Measurements from ENCODE around the gene TBC1D22A. TPM values are rescaled to one million over a fixed set of nuclear protein-coding genes. Genes with fewer than 3 reads are reported as not detected.

TBC1D22A gene
- total RNA-seq, 1 donor from 2014 or later, result 10.6 TPM

- no peak overlapping the region for H2AFZ ChIP-seq (replicated peaks)
- no peak overlapping the region for H3K9ac ChIP-seq
- no peaks in the 10 kb centered on the region for H3K27me3 ChIP-seq
- H3K9me3 Mint-ChIP-seq, result no peaks in the 10 kb centered on the region
- no peaks in the 10 kb centered on the region for H3K9me3 ChIP-seq (ENCODE audit: low read depth)
- H3K27me3 Mint-ChIP-seq (ENCODE audit: insufficient read depth, low read depth), result peaks cover 5% of the 10 kb centered on the region
- H3K4me1 Mint-ChIP-seq, result peaks cover 3% of the 10 kb centered on the region
- no peaks in the 10 kb centered on the region for H3K79me2 ChIP-seq (ENCODE audit: low read depth)
- H3F3A ChIP-seq (ENCODE audit: low read depth), result no peaks in the 10 kb centered on the region
- no peak overlapping the region for H3K4me3 ChIP-seq
- no peak for TF ChIP-seq EZH2 (IDR thresholded peaks at IDR 0.05)
- no peak for TF ChIP-seq CTCF (IDR thresholded peaks at IDR 0.05)
- TF ChIP-seq EZH2phosphoT487 (IDR thresholded peaks at IDR 0.05), result no peak
- H3K27ac Mint-ChIP-seq, result no peak overlapping the region
- H3K4me2 ChIP-seq, result no peak overlapping the region
- H3K36me3 Mint-ChIP-seq, result no peaks in the 10 kb centered on the region
- H4K20me1 ChIP-seq (ENCODE audit: low read depth), result no peaks in the 10 kb centered on the region
- no peak overlapping the region for H3K4me3 Mint-ChIP-seq
- H3K27ac ChIP-seq, result no peak overlapping the region
- no peaks in the 10 kb centered on the region for H3K36me3 ChIP-seq
- no peaks in the 10 kb centered on the region for H3K4me1 ChIP-seq
- DNase-seq (ENCODE audit: low spot score), result no peak
These were observed 385.1 kb downstream of the TBC1D22A start for GRCh38 chr22:47147572-47147971.

GRCh38 chr22:47148510-47148909, 386.1 kb downstream of the TBC1D22A start:
- no peak overlapping the region for H3K27ac Mint-ChIP-seq
- no peak for DNase-seq (ENCODE audit: low spot score)
- Histone ChIP-seq H3K9me3 (ENCODE audit: low read depth) (no peaks in the 10 kb centered on the region), H4K20me1 (ENCODE audit: low read depth) (no peaks in the 10 kb centered on the region), H3K4me2 (no peak overlapping the region), H3K4me3 (no peak overlapping the region), H3K36me3 (no peaks in the 10 kb centered on the region), H3K27me3 (no peaks in the 10 kb centered on the region), H3K9ac (no peak overlapping the region), H3K79me2 (ENCODE audit: low read depth) (no peaks in the 10 kb centered on the region), H3F3A (ENCODE audit: low read depth) (no peaks in the 10 kb centered on the region), H3K4me1 (no peaks in the 10 kb centered on the region), H2AFZ (replicated peaks) (no peak overlapping the region), H3K27ac (no peak overlapping the region)
- peaks cover 5% of the 10 kb centered on the region for H3K27me3 Mint-ChIP-seq (ENCODE audit: insufficient read depth, low read depth)
- TF ChIP-seq CTCF (IDR thresholded peaks at IDR 0.05) (no peak), EZH2 (IDR thresholded peaks at IDR 0.05) (no peak)
- no peak overlapping the region for H3K4me3 Mint-ChIP-seq
- no peaks in the 10 kb centered on the region for H3K36me3 Mint-ChIP-seq
- H3K4me1 Mint-ChIP-seq, result peaks cover 4% of the 10 kb centered on the region
- no peaks in the 10 kb centered on the region for H3K9me3 Mint-ChIP-seq

GRCh38 chr22:47148956-47149728, 386.7 kb downstream of the TBC1D22A start:
- H3K27me3 Mint-ChIP-seq (ENCODE audit: insufficient read depth, low read depth), result peaks cover 5% of the 10 kb centered on the region
- Histone ChIP-seq H3K4me3 (no peak overlapping the region), H3K9me3 (ENCODE audit: low read depth) (no peaks in the 10 kb centered on the region), H3K9ac (no peak overlapping the region), H3K79me2 (ENCODE audit: low read depth) (no peaks in the 10 kb centered on the region), H2AFZ (replicated peaks) (no peak overlapping the region), H3K4me2 (no peak overlapping the region), H3K27me3 (no peaks in the 10 kb centered on the region), H3F3A (ENCODE audit: low read depth) (no peaks in the 10 kb centered on the region), H3K36me3 (no peaks in the 10 kb centered on the region), H3K27ac (no peak overlapping the region), H4K20me1 (ENCODE audit: low read depth) (no peaks in the 10 kb centered on the region), H3K4me1 (no peaks in the 10 kb centered on the region)
- H3K4me1 Mint-ChIP-seq, result peaks cover 6% of the 10 kb centered on the region
- H3K4me3 Mint-ChIP-seq, result no peak overlapping the region
- no peak overlapping the region for H3K27ac Mint-ChIP-seq
- TF ChIP-seq CTCF (IDR thresholded peaks at IDR 0.05) (no peak), EZH2phosphoT487 (IDR thresholded peaks at IDR 0.05) (no peak), EZH2 (IDR thresholded peaks at IDR 0.05) (no peak)
- no peaks in the 10 kb centered on the region for H3K9me3 Mint-ChIP-seq
- no peak for DNase-seq (ENCODE audit: low spot score)
- H3K36me3 Mint-ChIP-seq, result no peaks in the 10 kb centered on the region

All from neural progenitor cell (in vitro differentiated cells).